Osteocyte (in vitro differentiated cells): ENCODE data around the gene CHD9NB. TPM values are rescaled to one million over a fixed set of nuclear protein-coding genes. Genes with fewer than 3 reads are reported as not detected.

Source experiments
- DNase-seq: peaks from one replicate; pipeline ENCODE4 v3.0.0; 2021; ENCODE audit warnings: mixed read lengths; ENCODE audit not compliant: unreplicated experiment; ENCODE audit errors: extremely low spot score
- H3K27ac Mint-ChIP-seq: one replicate; pipeline ENCODE4 v1.8.0; 2021; ENCODE audit warnings: mild to moderate bottlenecking, mixed read lengths; ENCODE audit not compliant: unreplicated experiment
- H3K27me3 Mint-ChIP-seq: one replicate; pipeline ENCODE4 v1.8.0; 2021; ENCODE audit warnings: mixed read lengths; ENCODE audit not compliant: unreplicated experiment
- H3K36me3 Mint-ChIP-seq: one replicate; pipeline ENCODE4 v1.8.0; 2021; ENCODE audit warnings: mixed read lengths; ENCODE audit not compliant: unreplicated experiment
- H3K4me1 Mint-ChIP-seq: one replicate; pipeline ENCODE4 v1.8.0; 2021; ENCODE audit warnings: mixed read lengths; ENCODE audit not compliant: unreplicated experiment
- H3K4me3 Mint-ChIP-seq: one replicate; pipeline ENCODE4 v1.8.0; 2021; ENCODE audit warnings: mild to moderate bottlenecking, moderate library complexity, mixed read lengths; ENCODE audit not compliant: unreplicated experiment
- H3K9me3 Mint-ChIP-seq: one replicate; pipeline ENCODE4 v1.8.0; 2021; ENCODE audit warnings: mixed read lengths; ENCODE audit not compliant: unreplicated experiment
- CTCF ChIP-seq: fragments of 200-600 bp; sonication (generic); IDR thresholded peaks from 2 replicates; pipeline ENCODE4 v1.5.0; 2021; ENCODE audit warnings: antibody characterized with exemption, mild to moderate bottlenecking, moderate library complexity
- total RNA-seq: library from RNA; stranded (reverse); gene quantifications from 2 replicates; pipeline ENCODE4 v1.2.1, GENCODE V29; 2021

The CHD9NB gene
- total RNA-seq, 1 donor from 2014 or later: 4.8 TPM

GRCh38 chr16:53036066-53036465 is 16.6 kb downstream of the CHD9NB start:
- H3K27me3 Mint-ChIP-seq: peaks cover 16% of the 10 kb centered on the region

GRCh38 chr16:53035176-53035942 is 17.3 kb downstream of the CHD9NB start:
- Mint-ChIP-seq H3K4me1 (peaks cover 6% of the 10 kb centered on the region), H3K4me3 (no peak overlapping the region), H3K27me3 (peaks cover 16% of the 10 kb centered on the region), H3K27ac (no peak overlapping the region), H3K9me3 (peaks cover 13% of the 10 kb centered on the region), H3K36me3 (no peaks in the 10 kb centered on the region)
- no peak for DNase-seq
- no peak for TF ChIP-seq CTCF

More at GRCh38 chr16:53036066-53036465, 16.6 kb downstream of the CHD9NB start:
- Mint-ChIP-seq H3K36me3 (no peaks in the 10 kb centered on the region), H3K4me1 (peaks cover 13% of the 10 kb centered on the region), H3K9me3 (peaks cover 17% of the 10 kb centered on the region), H3K4me3 (no peak overlapping the region), H3K27ac (no peak overlapping the region)
- no peak for DNase-seq
- TF ChIP-seq CTCF: no peak

GRCh38 chr16:53034306-53034705 is 18.4 kb downstream of the CHD9NB start:
- no peak for TF ChIP-seq CTCF
- H3K9me3 Mint-ChIP-seq: peaks cover 12% of the 10 kb centered on the region
- peaks cover 19% of the 10 kb centered on the region for H3K27me3 Mint-ChIP-seq
- H3K27ac Mint-ChIP-seq: no peak overlapping the region
- H3K4me1 Mint-ChIP-seq: peaks cover 5% of the 10 kb centered on the region
- DNase-seq: no peak
- no peaks in the 10 kb centered on the region for H3K36me3 Mint-ChIP-seq
- no peak overlapping the region for H3K4me3 Mint-ChIP-seq

GRCh38 chr16:53031323-53031942 is 21.3 kb downstream of the CHD9NB start:
- Mint-ChIP-seq H3K4me3 (no peak overlapping the region), H3K27ac (no peak overlapping the region), H3K4me1 (peaks cover 3% of the 10 kb centered on the region), H3K36me3 (no peaks in the 10 kb centered on the region), H3K9me3 (peaks cover 12% of the 10 kb centered on the region), H3K27me3 (peaks cover 19% of the 10 kb centered on the region)
- no peak for TF ChIP-seq CTCF
- no peak for DNase-seq

GRCh38 chr16:53029971-53030370 is 22.7 kb downstream of the CHD9NB start:
- DNase-seq: no peak
- peaks cover 17% of the 10 kb centered on the region for H3K27me3 Mint-ChIP-seq
- no peak overlapping the region for H3K27ac Mint-ChIP-seq
- H3K4me3 Mint-ChIP-seq: no peak overlapping the region
- H3K36me3 Mint-ChIP-seq: no peaks in the 10 kb centered on the region
- no peak for TF ChIP-seq CTCF
- H3K9me3 Mint-ChIP-seq: peaks cover 10% of the 10 kb centered on the region
- H3K4me1 Mint-ChIP-seq: peaks cover 3% of the 10 kb centered on the region
